Brain microvascular endothelial cell (primary cell): ENCODE results near the gene MTFR1L.

Experiments used
- DNase-seq: peaks from one replicate; pipeline ENCODE4 v3.0.0-alpha.2; 2020
- H3K27ac ChIP-seq: fragments of 250-450 bp; sonication (Bioruptor Pico); 2 replicates; pipeline ENCODE4 v1.5.1; 2020; ENCODE audit warnings: mild to moderate bottlenecking, moderate library complexity
- H3K27me3 ChIP-seq: fragments of 250-450 bp; sonication (Bioruptor Pico); replicated peaks from 2 replicates; pipeline ENCODE4 v1.5.1; 2020; ENCODE audit warnings: mild to moderate bottlenecking
- H3K36me3 ChIP-seq: fragments of 250-450 bp; sonication (Bioruptor Pico); replicated peaks from 2 replicates; pipeline ENCODE4 v1.5.1; 2020; ENCODE audit warnings: mild to moderate bottlenecking
- H3K4me3 ChIP-seq: 2 replicates; pipeline ENCODE4 v1.5.1; 2011; ENCODE audit warnings: low read depth, mild to moderate bottlenecking, control low read depth, low read length, moderate library complexity
- in situ Hi-C: cut with HindIII; loops from 2 replicates; pipeline ENCODE4 v1.10.0; 2017; ENCODE audit warnings: low sequenced_read_pairs, low pct_ligation_motif_present
- TF ChIP-seq, protein P1 (sequence below): IDR thresholded peaks from 2 replicates; pipeline ENCODE4 v1.5.1; 2011; ENCODE audit warnings: low read depth, mild to moderate bottlenecking, moderate library complexity, low read length, control low read depth, inconsistent platforms; ENCODE audit errors: missing control alignments

Gene MTFR1L

DNA sequence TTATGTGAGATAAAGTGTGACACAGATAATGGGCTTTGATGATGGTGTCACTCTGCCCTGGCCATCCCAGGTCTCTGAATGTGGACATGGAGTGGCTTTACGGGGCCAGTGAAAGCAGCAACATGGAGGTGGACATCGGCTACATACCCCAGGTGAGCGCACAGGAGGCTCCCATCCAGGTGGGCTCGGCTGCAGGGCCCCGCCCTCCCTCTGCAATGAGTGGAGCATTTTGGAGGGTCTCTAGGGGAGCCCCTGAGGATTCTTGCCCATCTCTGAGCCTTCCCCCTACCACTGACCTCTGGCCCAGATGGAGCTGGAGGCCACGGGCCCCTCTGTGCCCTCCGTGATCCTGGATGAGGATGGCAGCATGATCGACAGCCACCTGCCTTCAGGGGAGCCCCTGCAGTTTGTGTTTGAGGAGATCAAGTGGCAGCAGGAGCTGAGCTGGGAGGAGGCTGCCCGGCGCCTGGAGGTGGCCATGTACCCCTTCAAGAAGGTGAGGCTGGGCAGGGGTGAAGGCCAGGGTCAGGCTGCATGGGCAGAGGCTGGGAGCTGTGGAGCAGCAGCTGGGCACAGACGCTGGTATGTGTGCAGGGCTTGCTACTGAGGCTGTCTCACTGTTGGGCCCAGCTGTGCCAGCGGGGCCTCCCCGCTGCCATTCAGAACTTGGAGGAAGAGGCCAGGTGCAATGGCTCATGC, 8.2 kb upstream of the MTFR1L start:
- TF ChIP-seq, protein P1, sequence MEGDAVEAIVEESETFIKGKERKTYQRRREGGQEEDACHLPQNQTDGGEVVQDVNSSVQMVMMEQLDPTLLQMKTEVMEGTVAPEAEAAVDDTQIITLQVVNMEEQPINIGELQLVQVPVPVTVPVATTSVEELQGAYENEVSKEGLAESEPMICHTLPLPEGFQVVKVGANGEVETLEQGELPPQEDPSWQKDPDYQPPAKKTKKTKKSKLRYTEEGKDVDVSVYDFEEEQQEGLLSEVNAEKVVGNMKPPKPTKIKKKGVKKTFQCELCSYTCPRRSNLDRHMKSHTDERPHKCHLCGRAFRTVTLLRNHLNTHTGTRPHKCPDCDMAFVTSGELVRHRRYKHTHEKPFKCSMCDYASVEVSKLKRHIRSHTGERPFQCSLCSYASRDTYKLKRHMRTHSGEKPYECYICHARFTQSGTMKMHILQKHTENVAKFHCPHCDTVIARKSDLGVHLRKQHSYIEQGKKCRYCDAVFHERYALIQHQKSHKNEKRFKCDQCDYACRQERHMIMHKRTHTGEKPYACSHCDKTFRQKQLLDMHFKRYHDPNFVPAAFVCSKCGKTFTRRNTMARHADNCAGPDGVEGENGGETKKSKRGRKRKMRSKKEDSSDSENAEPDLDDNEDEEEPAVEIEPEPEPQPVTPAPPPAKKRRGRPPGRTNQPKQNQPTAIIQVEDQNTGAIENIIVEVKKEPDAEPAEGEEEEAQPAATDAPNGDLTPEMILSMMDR = no peak
- no peak overlapping the region for H3K4me3 ChIP-seq
- no peak overlapping the region for H3K27ac ChIP-seq
- no peaks in the 10 kb centered on the region for H3K27me3 ChIP-seq
- H3K36me3 ChIP-seq = peaks cover 16% of the 10 kb centered on the region
- no peak for DNase-seq
- in situ Hi-C loops = no loop called here

DNA sequence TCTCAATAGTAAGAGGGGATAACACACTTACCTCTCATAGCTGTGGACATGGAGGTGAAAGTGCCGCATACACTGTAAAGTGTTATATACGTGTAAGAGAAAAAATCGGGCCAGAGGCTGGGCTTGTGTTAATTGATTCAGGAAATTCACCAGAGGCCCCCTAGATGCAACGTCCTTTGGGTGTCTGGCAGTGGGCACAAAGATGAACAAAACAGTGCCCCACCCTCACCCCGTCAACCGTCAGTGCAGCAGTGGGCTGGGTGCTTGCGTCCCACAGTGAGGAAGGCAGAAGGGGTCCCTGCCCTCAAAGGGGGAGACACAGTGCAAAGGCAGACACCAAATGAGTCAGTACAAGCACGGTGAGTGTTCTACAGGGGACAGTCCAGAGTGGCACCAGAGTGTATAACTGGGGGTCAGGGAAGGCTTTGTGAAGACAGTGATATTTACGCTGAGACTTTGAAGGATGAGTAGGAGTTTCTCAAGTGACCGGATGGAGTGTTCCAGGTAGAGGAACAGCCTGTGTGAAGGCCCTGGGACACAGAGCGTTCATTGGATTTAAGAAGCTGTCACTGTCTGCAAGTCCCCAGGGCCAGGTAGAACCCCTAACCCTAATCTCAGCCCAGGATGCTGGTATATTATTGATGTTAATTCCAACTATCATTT, 6.6 kb upstream of the MTFR1L start:
- no peak overlapping the region for H3K27ac ChIP-seq
- no peak for DNase-seq
- H3K27me3 ChIP-seq = no peaks in the 10 kb centered on the region
- TF ChIP-seq, protein P1 = no peak
- H3K36me3 ChIP-seq = peaks cover 16% of the 10 kb centered on the region
- H3K4me3 ChIP-seq = no peak overlapping the region
- in situ Hi-C loops = no loop called here

DNA sequence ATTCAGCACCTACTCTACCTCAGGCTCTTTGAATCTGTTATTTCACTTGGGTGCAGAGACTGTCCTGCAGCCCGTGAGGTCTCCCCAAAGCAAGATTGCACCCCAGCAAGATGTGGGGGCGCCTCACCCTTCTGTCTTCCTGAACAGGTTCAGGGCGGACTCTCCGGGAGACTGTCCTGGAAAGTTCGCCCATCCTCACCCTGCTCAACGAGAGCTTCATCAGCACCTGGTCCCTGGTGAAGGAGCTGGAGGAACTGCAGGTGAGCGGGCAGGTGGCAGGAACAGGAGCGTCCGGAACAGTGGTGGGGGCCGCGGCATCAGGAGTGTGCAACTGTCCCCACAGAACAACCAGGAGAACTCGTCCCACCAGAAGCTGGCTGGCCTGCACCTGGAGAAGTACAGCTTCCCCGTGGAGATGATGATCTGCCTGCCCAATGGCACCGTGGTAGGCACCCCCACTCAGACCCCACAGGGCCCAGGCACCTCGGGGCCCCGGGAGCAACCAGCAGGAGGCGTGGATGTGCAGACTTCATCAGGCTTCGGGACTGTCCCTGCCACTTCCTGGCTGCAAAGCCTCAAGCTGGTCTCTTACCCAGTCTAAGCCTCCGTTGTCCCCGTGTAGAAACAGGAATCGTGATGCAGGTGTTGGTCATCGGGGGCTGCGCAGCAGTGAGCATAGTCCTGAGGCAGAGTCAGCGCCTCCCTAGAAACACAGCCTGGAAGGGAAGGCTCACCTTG, 5.9 kb upstream of the MTFR1L start:
- no peaks in the 10 kb centered on the region for H3K27me3 ChIP-seq
- TF ChIP-seq, protein P1 = peak; percentile 15
- no peak overlapping the region for H3K4me3 ChIP-seq
- H3K27ac ChIP-seq = no peak overlapping the region
- no peak for DNase-seq
- in situ Hi-C loops = no loop called here
- peaks cover 10% of the 10 kb centered on the region for H3K36me3 ChIP-seq

DNA sequence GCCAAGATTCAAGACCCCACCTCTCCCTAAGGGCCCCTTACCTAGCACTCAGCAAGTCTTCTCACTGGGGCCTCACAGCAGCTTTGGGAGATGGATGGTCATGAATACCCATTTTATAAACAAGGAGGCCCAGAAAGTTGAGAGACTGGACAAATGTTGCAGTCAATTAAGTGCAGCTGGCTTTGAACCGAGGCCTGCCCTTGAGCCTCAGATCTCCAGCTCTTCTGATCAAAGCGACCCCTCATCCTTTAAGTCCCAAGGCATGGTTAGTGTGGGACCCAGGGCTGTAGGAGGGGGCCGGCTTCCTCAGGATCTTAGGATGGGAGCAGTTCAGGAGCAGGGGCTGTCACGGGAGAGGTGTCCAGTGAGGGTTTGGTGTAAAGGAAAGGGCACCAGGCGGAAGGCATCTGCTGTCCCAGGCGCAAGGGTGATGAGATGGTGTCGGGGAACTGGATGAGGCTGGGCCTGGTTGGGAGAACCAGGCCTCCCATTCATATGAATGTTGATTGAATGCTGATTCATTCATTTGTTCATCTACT, 5.1 kb upstream of the MTFR1L start:
- H3K36me3 ChIP-seq = peaks cover 6% of the 10 kb centered on the region
- H3K4me3 ChIP-seq = no peak overlapping the region
- H3K27me3 ChIP-seq = no peaks in the 10 kb centered on the region
- no peak for DNase-seq
- TF ChIP-seq, protein P1 = no peak
- H3K27ac ChIP-seq = no peak overlapping the region
- in situ Hi-C loops = no loop called here

DNA sequence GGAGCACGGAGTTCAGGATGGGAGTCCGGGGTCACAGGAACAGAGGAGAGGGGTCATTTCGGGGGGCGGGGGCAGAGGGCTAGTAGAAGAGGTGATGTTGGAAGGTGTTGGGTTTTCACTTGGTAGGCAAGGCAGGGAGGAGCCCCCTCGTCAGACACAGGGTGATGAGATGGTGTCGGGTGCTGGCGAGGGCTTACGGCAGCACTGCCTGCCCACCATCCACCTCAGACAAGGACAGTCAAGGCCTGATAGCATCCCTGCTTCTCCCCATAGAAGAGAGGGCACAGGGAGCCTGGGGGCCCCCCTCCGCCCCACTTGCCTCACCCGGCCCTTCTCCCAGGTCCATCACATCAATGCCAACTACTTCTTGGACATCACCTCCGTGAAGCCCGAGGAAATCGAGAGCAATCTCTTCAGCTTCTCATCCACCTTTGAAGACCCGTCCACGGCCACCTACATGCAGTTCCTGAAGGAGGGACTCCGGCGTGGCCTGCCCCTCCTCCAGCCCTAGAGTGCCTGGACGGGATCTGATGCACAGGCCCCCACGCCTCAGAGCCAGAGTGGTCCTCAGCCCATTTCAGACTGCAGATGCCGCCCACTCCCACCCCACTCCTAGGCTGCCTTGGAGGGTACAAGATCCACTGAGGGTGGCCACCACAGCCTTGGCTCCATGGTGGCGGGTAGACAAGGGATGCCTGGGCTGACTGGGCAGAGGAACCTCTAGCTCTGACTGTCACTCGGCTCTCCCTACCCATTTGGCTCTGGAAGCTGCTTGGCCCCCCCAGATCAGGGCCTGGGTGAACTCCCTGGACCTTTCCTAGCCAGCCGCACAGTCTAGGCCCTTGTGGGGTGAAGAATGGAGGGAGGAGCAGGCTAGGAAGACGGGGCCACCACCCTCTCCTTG, 4.3 kb upstream of the MTFR1L start:
- Histone ChIP-seq H3K27ac (no peak overlapping the region), H3K36me3 (peaks cover 2% of the 10 kb centered on the region), H3K27me3 (no peaks in the 10 kb centered on the region), H3K4me3 (no peak overlapping the region)
- in situ Hi-C loops = no loop called here
- TF ChIP-seq, protein P1 = no peak
- DNase-seq = no peak
